ENCODE measurements around the gene NR2F1.

GRCh38 chr5:93608855-93609254 is 25.8 kb downstream of the NR2F1 start:
- no peak for TF ChIP-seq GATA3 (IDR thresholded peaks at IDR 0.05; ENCODE audit: low read depth, low read length)
- no peak for TF ChIP-seq GATA2 (IDR thresholded peaks at IDR 0.05; ENCODE audit: low read depth, low read length)

All from SH-SY5Y (cell line).